HepG2 (cell line): ENCODE data around the gene ANAPC2. TPM values are rescaled to one million over a fixed set of nuclear protein-coding genes. Genes with fewer than 3 reads are reported as not detected.

ENCODE experiments used
- FOXK2 ChIP-seq: fragments of 450-650 bp; IDR thresholded peaks from 2 replicates; pipeline ENCODE4 v1.6.1; 2016
- FOXO1 ChIP-seq: sonication (generic); formaldehyde crosslinking; IDR thresholded peaks from 2 replicates; pipeline ENCODE4 v1.4.0; 2020; ENCODE audit warnings: missing genetic modification reagents
- JUND ChIP-seq: sonication (generic); formaldehyde crosslinking; IDR thresholded peaks from 2 replicates; pipeline ENCODE4 v1.8.0; 2022; ENCODE audit warnings: mild to moderate bottlenecking, missing genetic modification reagents
- NFATC3 ChIP-seq: sonication (generic); formaldehyde crosslinking; IDR thresholded peaks from 2 replicates; pipeline ENCODE4 v1.5.1; 2020; ENCODE audit warnings: mild to moderate bottlenecking, missing genetic modification reagents
- NFRKB ChIP-seq: fragments of 450-650 bp; IDR thresholded peaks from 2 replicates; pipeline ENCODE4 v1.6.1; 2017
- RARA ChIP-seq: IDR thresholded peaks from 2 replicates; pipeline ENCODE4 v1.6.1; 2016; ENCODE audit warnings: missing genetic modification reagents, missing compliant biosample characterization
- SRSF9 ChIP-seq: fragments of 200-400 bp; formaldehyde crosslinking; IDR thresholded peaks from 2 replicates; pipeline ENCODE4 v1.6.1; 2018; ENCODE audit warnings: borderline replicate concordance, mild to moderate bottlenecking, low read depth, low read length; ENCODE audit not compliant: insufficient read depth, poor library complexity, severe bottlenecking
- YEATS4 ChIP-seq: sonication (generic); formaldehyde crosslinking; IDR thresholded peaks from 2 replicates; pipeline ENCODE4 v1.4.0; 2020; ENCODE audit warnings: missing genetic modification reagents, borderline replicate concordance
- ZNF10 ChIP-seq: sonication (generic); formaldehyde crosslinking; IDR thresholded peaks from 2 replicates; pipeline ENCODE4 v1.4.0; 2020; ENCODE audit warnings: mild to moderate bottlenecking, low read depth, missing genetic modification reagents, borderline replicate concordance
- ZNF101 ChIP-seq: sonication (generic); formaldehyde crosslinking; IDR thresholded peaks from 2 replicates; pipeline ENCODE4 v1.4.0; 2020; ENCODE audit warnings: mild to moderate bottlenecking, low read depth, missing genetic modification reagents, borderline replicate concordance
- ZNF598 ChIP-seq: sonication (generic); formaldehyde crosslinking; IDR thresholded peaks from 2 replicates; pipeline ENCODE4 v1.5.1; 2020; ENCODE audit warnings: mild to moderate bottlenecking, missing genetic modification reagents, borderline replicate concordance
- ZNF709 ChIP-seq: sonication (generic); formaldehyde crosslinking; IDR thresholded peaks from 2 replicates; pipeline ENCODE4 v1.5.0; 2020; ENCODE audit warnings: mild to moderate bottlenecking, missing genetic modification reagents
- ZNF775 ChIP-seq: sonication (generic); formaldehyde crosslinking; IDR thresholded peaks from 2 replicates; pipeline ENCODE4 v1.4.0; 2020; ENCODE audit warnings: missing genetic modification reagents, mild to moderate bottlenecking, moderate library complexity, borderline replicate concordance
- polyA plus RNA-seq, 8 experiments: library from polyadenylated mRNA; depleted of rRNA in 3 of 8; stranded (reverse) in 7 of 8; unstranded in 1 of 8; fragments of >200 nt; fragmentation: Illumina TruSeq in 4 of 8; extraction: Trizol in 4 of 8; gene quantifications; 2 replicates each; pipeline versions ENCODE4 v1.2.1 to v1.2.3, GENCODE V29; 2011 to 2016; ENCODE audit warnings: low read depth in 4 of 8, missing spikeins in 1 of 8, mixed read lengths in 1 of 8; ENCODE audit not compliant: insufficient read depth in 1 of 8
- total RNA-seq, 5 experiments: library from RNA; depleted of rRNA; stranded (reverse); fragments of >200 nt; fragmentation: Illumina TruSeq; extraction: Trizol; gene quantifications; 2 replicates each; pipeline ENCODE4 v1.2.3, GENCODE V29; 2016; ENCODE audit warnings: low read depth in 1 of 5
- TF ChIP-seq, protein P1 (sequence below): sonication (generic); formaldehyde crosslinking; IDR thresholded peaks from 2 replicates; pipeline ENCODE4 v1.5.0; 2020; ENCODE audit warnings: missing genetic modification reagents, mild to moderate bottlenecking, borderline replicate concordance
- TF ChIP-seq, protein P2 (sequence below): sonication (generic); formaldehyde crosslinking; IDR thresholded peaks from 2 replicates; pipeline ENCODE4 v1.5.0; 2020; ENCODE audit warnings: mild to moderate bottlenecking, missing genetic modification reagents, borderline replicate concordance
- TF ChIP-seq, protein P3 (sequence below): sonication (generic); formaldehyde crosslinking; IDR thresholded peaks from 2 replicates; pipeline ENCODE4 v1.5.1; 2020; ENCODE audit warnings: missing genetic modification reagents, mild to moderate bottlenecking, borderline replicate concordance
- TF ChIP-seq, protein P4 (sequence below): sonication (generic); formaldehyde crosslinking; conservative IDR thresholded peaks from 2 replicates; pipeline ENCODE4 v1.4.0; 2020; ENCODE audit warnings: missing genetic modification reagents

ANAPC2 gene
- total and polyA plus RNA-seq, 2 of the 13 experiments (the other 11 are each of a cell fraction or from before 2014, with no cell fraction given): 12.3 to 15.4 TPM

DNA sequence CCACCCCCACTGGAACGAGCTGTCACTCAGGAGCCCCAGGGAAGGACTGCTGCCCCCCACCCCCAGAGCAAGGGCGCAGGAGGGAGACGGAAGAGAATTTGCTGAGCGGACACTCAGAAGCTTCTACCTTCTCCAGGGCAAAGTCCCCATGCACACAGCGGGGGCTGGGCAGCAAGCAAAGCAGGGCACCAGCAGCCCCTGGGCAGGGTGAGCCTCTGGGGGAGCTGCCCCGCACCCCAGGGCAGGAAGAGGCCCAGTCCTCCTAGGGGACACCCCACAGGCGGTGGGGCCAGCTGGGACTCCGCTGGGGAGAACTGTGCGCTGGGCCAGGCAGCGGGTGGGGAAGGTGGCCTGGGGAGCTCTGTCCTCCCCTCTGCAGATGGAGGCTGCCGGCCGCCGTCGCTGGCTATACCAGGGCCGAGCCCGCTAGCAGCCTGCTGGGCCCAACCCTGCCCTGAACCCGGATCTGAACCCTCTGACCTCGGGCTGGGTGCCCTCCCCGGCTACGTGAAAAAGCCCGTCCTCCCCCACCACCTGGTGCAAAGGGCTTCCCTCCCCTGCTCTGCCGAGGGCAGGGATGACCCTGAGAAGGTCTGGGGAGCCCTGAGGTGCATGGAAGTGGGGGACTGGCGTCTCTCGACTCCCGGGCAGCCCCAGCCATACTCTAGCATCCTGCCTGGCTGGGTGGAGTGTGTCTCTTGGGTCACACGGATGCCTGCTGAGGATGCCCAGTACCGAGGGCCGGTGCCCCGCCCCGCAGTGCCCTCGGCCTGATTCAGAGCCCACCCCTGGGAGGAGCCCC, 41.7 kb upstream of the ANAPC2 start (continued):
- TF ChIP-seq, protein P1, sequence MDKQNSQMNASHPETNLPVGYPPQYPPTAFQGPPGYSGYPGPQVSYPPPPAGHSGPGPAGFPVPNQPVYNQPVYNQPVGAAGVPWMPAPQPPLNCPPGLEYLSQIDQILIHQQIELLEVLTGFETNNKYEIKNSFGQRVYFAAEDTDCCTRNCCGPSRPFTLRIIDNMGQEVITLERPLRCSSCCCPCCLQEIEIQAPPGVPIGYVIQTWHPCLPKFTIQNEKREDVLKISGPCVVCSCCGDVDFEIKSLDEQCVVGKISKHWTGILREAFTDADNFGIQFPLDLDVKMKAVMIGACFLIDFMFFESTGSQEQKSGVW: no peak
- peak; percentile 13; the same call in 1 of the 2 replicates for TF ChIP-seq JUND (CRISPR knock-in tag)
- TF ChIP-seq FOXK2: no peak
- no peak for TF ChIP-seq ZNF101
- no peak for TF ChIP-seq NFATC3 (CRISPR knock-in tag)
- TF ChIP-seq ZNF709 (CRISPR knock-in tag): no peak
- TF ChIP-seq ZNF598 (CRISPR knock-in tag): no peak
- TF ChIP-seq YEATS4 (CRISPR knock-in tag): peak; percentile 63; the same call in 1 of the 2 replicates
- TF ChIP-seq ZNF775 (CRISPR knock-in tag): peak; percentile 33; the same call in 1 of the 2 replicates
- no peak for TF ChIP-seq FOXO1 (CRISPR knock-in tag)
- no peak for TF ChIP-seq SRSF9
- TF ChIP-seq NFRKB: no peak
- TF ChIP-seq, protein P2, sequence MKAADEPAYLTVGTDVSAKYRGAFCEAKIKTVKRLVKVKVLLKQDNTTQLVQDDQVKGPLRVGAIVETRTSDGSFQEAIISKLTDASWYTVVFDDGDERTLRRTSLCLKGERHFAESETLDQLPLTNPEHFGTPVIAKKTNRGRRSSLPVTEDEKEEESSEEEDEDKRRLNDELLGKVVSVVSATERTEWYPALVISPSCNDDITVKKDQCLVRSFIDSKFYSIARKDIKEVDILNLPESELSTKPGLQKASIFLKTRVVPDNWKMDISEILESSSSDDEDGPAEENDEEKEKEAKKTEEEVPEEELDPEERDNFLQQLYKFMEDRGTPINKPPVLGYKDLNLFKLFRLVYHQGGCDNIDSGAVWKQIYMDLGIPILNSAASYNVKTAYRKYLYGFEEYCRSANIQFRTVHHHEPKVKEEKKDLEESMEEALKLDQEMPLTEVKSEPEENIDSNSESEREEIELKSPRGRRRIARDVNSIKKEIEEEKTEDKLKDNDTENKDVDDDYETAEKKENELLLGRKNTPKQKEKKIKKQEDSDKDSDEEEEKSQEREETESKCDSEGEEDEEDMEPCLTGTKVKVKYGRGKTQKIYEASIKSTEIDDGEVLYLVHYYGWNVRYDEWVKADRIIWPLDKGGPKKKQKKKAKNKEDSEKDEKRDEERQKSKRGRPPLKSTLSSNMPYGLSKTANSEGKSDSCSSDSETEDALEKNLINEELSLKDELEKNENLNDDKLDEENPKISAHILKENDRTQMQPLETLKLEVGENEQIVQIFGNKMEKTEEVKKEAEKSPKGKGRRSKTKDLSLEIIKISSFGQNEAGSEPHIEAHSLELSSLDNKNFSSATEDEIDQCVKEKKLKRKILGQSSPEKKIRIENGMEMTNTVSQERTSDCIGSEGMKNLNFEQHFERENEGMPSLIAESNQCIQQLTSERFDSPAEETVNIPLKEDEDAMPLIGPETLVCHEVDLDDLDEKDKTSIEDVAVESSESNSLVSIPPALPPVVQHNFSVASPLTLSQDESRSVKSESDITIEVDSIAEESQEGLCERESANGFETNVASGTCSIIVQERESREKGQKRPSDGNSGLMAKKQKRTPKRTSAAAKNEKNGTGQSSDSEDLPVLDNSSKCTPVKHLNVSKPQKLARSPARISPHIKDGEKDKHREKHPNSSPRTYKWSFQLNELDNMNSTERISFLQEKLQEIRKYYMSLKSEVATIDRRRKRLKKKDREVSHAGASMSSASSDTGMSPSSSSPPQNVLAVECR (CRISPR knock-in tag): no peak
- TF ChIP-seq, protein P3, sequence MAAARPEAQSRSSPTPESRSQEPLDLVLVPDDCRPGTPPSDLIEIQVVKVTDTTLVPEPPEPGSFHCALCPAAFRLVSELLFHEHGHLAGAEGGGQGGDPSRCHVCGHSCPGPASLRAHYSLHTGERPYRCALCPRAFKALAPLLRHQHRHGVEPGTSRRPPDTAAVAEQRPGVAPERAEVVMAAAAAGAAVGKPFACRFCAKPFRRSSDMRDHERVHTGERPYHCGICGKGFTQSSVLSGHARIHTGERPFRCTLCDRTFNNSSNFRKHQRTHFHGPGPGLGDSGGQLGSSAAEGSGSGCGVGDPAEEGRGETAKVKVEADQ (CRISPR knock-in tag): no peak
- no peak for TF ChIP-seq ZNF10
- TF ChIP-seq, protein P4, sequence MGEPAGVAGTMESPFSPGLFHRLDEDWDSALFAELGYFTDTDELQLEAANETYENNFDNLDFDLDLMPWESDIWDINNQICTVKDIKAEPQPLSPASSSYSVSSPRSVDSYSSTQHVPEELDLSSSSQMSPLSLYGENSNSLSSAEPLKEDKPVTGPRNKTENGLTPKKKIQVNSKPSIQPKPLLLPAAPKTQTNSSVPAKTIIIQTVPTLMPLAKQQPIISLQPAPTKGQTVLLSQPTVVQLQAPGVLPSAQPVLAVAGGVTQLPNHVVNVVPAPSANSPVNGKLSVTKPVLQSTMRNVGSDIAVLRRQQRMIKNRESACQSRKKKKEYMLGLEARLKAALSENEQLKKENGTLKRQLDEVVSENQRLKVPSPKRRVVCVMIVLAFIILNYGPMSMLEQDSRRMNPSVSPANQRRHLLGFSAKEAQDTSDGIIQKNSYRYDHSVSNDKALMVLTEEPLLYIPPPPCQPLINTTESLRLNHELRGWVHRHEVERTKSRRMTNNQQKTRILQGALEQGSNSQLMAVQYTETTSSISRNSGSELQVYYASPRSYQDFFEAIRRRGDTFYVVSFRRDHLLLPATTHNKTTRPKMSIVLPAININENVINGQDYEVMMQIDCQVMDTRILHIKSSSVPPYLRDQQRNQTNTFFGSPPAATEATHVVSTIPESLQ: no peak
- TF ChIP-seq RARA (CRISPR knock-in tag): peak; percentile 74
